Measurements from ENCODE around the gene TBC1D7.

TBC1D7 gene

GRCh38 chr6:13328076-13328874 lies at the start of gene TBC1D7:
Gene TBC1D7, minus strand, starts transcription at chr6:13328537. Its CDS starts 1,639 bp downstream, at chr6:13326898.
- H3K4me3 ChIP-seq (ENCODE audit: control insufficient read depth, low read depth, low read length): peak within 1 kb of the TSS; percentile 96
- TF ChIP-seq CTCF (conservative IDR thresholded peaks at IDR 0.05; ENCODE audit: control insufficient read depth, insufficient read depth, low read depth, low read length): no peak
- peak; percentile 85 for DNase-seq (ENCODE audit: low read depth)

DNA sequence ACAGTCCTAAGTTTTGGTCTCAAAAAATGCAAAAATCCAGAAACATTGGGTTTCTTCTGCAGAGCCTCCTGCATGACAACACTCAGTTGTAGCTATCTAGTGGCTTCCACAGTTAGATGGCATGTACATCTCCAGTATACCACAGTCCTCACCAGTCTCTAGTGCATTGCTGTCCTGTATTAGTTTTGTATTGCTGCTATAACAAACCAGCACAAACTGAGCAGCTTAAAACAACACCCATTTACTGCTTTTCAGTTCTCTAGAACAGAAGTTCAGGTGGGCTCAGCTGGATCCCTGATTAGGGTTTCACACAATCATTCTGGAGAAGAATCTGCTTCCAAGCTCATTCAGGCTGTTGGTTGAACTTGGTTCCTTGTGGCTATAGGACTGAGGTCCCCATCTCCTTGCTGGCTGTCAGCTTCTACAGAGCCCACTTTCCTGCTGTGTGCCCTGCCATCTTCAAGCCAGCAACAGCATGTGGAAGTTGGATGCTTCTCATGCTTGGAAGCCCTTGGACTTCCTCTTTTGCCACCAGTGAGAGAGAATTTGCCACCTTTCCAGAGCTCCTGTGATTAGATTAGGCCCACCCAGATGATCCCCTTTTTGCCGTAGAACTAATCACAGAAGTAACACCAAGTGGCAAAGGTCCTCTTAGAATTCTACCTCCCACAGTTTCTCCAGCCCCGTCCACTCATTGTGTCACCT lies 48.9 kb upstream of the TBC1D7 start:
- TF ChIP-seq CTCF (conservative IDR thresholded peaks at IDR 0.05; ENCODE audit: control insufficient read depth, insufficient read depth, low read depth, low read length): no peak
- DNase-seq (ENCODE audit: low read depth): no peak

DNA sequence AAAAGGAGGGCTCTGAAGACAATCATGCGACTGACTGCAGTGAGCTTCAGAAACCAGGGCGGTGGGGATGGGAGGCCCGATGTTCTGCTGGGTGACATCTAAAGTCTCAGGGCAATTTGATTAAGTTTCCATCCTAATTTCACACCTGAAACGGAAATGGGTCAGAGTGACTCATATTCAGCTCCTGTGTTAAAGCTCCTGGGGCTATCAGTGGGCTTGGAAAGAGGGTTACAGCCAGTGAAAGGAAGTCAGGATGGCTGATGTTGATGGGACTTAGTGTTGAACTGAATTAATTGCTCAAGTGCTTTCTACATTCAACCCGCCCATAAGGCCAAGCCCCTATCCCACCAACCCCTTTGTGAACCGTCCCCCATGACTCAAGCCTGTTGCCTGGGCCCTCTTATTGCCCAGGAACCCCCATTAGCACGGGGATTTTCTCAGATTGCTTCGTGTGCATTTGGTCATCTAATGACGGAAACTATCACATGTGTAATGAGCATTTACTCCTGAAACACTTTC lies 47.1 kb upstream of the TBC1D7 start:
- no peak for DNase-seq (ENCODE audit: low read depth)

More for the DNA sequence above, 48.9 kb upstream of the TBC1D7 start:
- no peak overlapping the region for H3K4me3 ChIP-seq (ENCODE audit: control insufficient read depth, low read depth, low read length)

DNA sequence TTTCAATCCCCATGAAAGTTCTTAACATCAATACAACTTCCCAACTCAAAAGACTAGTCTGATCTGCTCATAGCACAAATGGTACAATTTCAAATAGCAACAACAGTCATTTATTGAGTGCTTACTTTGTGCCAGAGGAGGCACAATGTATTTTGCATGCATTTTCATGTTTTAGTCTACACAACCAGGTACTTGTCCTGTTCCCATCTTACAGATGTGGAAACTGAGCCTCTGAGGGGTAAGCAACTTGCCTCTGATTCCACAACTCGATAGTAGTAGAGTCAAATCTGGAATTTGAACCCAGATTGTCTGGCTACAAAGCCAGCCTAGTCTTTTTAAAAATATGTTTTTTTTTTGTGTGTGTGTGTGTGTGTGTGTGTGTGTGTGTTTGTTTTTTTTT lies 45.6 kb upstream of the TBC1D7 start:
- no peak for TF ChIP-seq CTCF (conservative IDR thresholded peaks at IDR 0.05; ENCODE audit: control insufficient read depth, insufficient read depth, low read depth, low read length)
- DNase-seq (ENCODE audit: low read depth): no peak
- H3K4me3 ChIP-seq (ENCODE audit: control insufficient read depth, low read depth, low read length): no peak overlapping the region

More for the DNA sequence above, 47.1 kb upstream of the TBC1D7 start:
- TF ChIP-seq CTCF (conservative IDR thresholded peaks at IDR 0.05; ENCODE audit: control insufficient read depth, insufficient read depth, low read depth, low read length): no peak
- no peak overlapping the region for H3K4me3 ChIP-seq (ENCODE audit: control insufficient read depth, low read depth, low read length)

- DNase-seq (ENCODE audit: low read depth): no peak
- TF ChIP-seq CTCF (conservative IDR thresholded peaks at IDR 0.05; ENCODE audit: control insufficient read depth, insufficient read depth, low read depth, low read length): no peak
- no peak overlapping the region for H3K4me3 ChIP-seq (ENCODE audit: control insufficient read depth, low read depth, low read length)
These were observed 45.1 kb upstream of the TBC1D7 start for GRCh38 chr6:13373488-13373886.

- no peak overlapping the region for H3K4me3 ChIP-seq (ENCODE audit: control insufficient read depth, low read depth, low read length)
- no peak for DNase-seq (ENCODE audit: low read depth)
- TF ChIP-seq CTCF (conservative IDR thresholded peaks at IDR 0.05; ENCODE audit: control insufficient read depth, insufficient read depth, low read depth, low read length): no peak
These were observed 44.6 kb upstream of the TBC1D7 start for GRCh38 chr6:13372688-13373487.
